K562 (cell line): ENCODE results near the gene CHST10. TPM values are rescaled to one million over a fixed set of nuclear protein-coding genes. Genes with fewer than 3 reads are reported as not detected.

Source experiments
- RBM14 ChIP-seq: fragments of 200-400 bp; formaldehyde crosslinking; IDR thresholded peaks from 2 replicates; pipeline ENCODE4 v1.6.1; 2018; ENCODE audit warnings: low read depth, mild to moderate bottlenecking, low read length, moderate library complexity, borderline replicate concordance; ENCODE audit not compliant: insufficient read depth
- SREBF2 ChIP-seq: sonication (generic); formaldehyde crosslinking; IDR thresholded peaks from 2 replicates; pipeline ENCODE4 v1.4.0; 2020; ENCODE audit warnings: mild to moderate bottlenecking, missing genetic modification reagents
- polyA plus RNA-seq, 8 experiments: library from polyadenylated mRNA; depleted of rRNA in 4 of 8; stranded (reverse) in 5 of 8; unstranded in 3 of 8; fragments of >200 nt; fragmentation: Nextera tagmentation in 2 of 8; fragmentation: Illumina TruSeq in 1 of 8; extraction: Ambion mirVana in 2 of 8; extraction: Trizol in 1 of 8; gene quantifications; 2 replicates each; pipeline versions ENCODE4 v1.2.1 to v1.2.3, GENCODE V29; 2011 to 2014; ENCODE audit warnings: inconsistent platforms in 1 of 8, missing spikeins in 1 of 8
- total RNA-seq, 7 experiments: library from RNA; depleted of rRNA in 6 of 7; stranded (reverse); fragments of >200 nt in 6 of 7; fragmentation: Illumina TruSeq in 2 of 7; extraction: Trizol in 2 of 7; gene quantifications; 2 replicates each; pipeline versions ENCODE4 v1.2.1 to v1.2.3, GENCODE V29; 2011 to 2021; ENCODE audit warnings: low replicate concordance in 1 of 7
- TF ChIP-seq, protein P1 (sequence below): fragments of 200-600 bp; sonication (generic); IDR thresholded peaks from one replicate; pipeline ENCODE4 v1.6.1; 2012; ENCODE audit warnings: mild to moderate bottlenecking, low read depth, low read length, inconsistent platforms

CHST10 gene
- total and polyA plus RNA-seq, 9 of the 15 experiments (the other 6 are each of a cell fraction or from before 2014, with no cell fraction given) = 1.3 to 30.9 (median 19.3) TPM

DNA sequence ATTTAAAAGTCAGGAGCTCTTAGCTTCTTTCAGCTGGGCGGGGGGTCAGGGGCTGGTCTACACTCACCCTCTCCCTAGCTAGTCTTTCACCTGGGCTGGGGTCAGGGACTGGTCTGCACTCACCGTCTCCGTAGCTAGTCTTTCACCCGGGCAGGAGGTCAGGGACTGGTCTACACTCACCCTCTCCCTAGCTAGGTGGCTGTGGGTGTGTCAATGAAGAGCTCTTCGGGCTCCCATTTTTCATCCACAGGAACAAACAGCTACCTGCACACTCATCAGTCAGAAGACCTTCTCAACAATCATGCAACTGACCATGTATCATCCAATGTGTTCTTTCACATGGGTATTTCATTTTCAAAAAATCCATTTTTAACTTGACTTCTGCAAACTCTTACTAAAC, 8.0 kb downstream of the CHST10 start (continued):
- TF ChIP-seq, protein P1, sequence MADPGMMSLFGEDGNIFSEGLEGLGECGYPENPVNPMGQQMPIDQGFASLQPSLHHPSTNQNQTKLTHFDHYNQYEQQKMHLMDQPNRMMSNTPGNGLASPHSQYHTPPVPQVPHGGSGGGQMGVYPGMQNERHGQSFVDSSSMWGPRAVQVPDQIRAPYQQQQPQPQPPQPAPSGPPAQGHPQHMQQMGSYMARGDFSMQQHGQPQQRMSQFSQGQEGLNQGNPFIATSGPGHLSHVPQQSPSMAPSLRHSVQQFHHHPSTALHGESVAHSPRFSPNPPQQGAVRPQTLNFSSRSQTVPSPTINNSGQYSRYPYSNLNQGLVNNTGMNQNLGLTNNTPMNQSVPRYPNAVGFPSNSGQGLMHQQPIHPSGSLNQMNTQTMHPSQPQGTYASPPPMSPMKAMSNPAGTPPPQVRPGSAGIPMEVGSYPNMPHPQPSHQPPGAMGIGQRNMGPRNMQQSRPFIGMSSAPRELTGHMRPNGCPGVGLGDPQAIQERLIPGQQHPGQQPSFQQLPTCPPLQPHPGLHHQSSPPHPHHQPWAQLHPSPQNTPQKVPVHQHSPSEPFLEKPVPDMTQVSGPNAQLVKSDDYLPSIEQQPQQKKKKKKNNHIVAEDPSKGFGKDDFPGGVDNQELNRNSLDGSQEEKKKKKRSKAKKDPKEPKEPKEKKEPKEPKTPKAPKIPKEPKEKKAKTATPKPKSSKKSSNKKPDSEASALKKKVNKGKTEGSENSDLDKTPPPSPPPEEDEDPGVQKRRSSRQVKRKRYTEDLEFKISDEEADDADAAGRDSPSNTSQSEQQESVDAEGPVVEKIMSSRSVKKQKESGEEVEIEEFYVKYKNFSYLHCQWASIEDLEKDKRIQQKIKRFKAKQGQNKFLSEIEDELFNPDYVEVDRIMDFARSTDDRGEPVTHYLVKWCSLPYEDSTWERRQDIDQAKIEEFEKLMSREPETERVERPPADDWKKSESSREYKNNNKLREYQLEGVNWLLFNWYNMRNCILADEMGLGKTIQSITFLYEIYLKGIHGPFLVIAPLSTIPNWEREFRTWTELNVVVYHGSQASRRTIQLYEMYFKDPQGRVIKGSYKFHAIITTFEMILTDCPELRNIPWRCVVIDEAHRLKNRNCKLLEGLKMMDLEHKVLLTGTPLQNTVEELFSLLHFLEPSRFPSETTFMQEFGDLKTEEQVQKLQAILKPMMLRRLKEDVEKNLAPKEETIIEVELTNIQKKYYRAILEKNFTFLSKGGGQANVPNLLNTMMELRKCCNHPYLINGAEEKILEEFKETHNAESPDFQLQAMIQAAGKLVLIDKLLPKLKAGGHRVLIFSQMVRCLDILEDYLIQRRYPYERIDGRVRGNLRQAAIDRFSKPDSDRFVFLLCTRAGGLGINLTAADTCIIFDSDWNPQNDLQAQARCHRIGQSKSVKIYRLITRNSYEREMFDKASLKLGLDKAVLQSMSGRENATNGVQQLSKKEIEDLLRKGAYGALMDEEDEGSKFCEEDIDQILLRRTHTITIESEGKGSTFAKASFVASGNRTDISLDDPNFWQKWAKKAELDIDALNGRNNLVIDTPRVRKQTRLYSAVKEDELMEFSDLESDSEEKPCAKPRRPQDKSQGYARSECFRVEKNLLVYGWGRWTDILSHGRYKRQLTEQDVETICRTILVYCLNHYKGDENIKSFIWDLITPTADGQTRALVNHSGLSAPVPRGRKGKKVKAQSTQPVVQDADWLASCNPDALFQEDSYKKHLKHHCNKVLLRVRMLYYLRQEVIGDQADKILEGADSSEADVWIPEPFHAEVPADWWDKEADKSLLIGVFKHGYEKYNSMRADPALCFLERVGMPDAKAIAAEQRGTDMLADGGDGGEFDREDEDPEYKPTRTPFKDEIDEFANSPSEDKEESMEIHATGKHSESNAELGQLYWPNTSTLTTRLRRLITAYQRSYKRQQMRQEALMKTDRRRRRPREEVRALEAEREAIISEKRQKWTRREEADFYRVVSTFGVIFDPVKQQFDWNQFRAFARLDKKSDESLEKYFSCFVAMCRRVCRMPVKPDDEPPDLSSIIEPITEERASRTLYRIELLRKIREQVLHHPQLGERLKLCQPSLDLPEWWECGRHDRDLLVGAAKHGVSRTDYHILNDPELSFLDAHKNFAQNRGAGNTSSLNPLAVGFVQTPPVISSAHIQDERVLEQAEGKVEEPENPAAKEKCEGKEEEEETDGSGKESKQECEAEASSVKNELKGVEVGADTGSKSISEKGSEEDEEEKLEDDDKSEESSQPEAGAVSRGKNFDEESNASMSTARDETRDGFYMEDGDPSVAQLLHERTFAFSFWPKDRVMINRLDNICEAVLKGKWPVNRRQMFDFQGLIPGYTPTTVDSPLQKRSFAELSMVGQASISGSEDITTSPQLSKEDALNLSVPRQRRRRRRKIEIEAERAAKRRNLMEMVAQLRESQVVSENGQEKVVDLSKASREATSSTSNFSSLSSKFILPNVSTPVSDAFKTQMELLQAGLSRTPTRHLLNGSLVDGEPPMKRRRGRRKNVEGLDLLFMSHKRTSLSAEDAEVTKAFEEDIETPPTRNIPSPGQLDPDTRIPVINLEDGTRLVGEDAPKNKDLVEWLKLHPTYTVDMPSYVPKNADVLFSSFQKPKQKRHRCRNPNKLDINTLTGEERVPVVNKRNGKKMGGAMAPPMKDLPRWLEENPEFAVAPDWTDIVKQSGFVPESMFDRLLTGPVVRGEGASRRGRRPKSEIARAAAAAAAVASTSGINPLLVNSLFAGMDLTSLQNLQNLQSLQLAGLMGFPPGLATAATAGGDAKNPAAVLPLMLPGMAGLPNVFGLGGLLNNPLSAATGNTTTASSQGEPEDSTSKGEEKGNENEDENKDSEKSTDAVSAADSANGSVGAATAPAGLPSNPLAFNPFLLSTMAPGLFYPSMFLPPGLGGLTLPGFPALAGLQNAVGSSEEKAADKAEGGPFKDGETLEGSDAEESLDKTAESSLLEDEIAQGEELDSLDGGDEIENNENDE = no peak
- no peak for TF ChIP-seq SREBF2 (CRISPR knock-in tag)
- TF ChIP-seq RBM14 = no peak
